HPDE6-E6E7 (cell line): Measurements from ENCODE around the gene AFF1.
"Not testable (repeated sequence)": the region's sequence is repeated elsewhere in the genome, so short reads cannot be mapped to it uniquely, and the experiment has no call there.

Source experiments
- DNase-seq: peaks from one replicate; pipeline ENCODE4 v3.0.0; 2011; ENCODE audit warnings: missing footprints; ENCODE audit errors: extremely low spot score

AFF1 gene

GRCh38 chr4:87037171-87037570, 102.4 kb downstream of the AFF1 start:
- not testable (repeated sequence) for DNase-seq

- no peak for DNase-seq
These were observed 103.0 kb downstream of the AFF1 start for GRCh38 chr4:87037671-87038334.

DNA sequence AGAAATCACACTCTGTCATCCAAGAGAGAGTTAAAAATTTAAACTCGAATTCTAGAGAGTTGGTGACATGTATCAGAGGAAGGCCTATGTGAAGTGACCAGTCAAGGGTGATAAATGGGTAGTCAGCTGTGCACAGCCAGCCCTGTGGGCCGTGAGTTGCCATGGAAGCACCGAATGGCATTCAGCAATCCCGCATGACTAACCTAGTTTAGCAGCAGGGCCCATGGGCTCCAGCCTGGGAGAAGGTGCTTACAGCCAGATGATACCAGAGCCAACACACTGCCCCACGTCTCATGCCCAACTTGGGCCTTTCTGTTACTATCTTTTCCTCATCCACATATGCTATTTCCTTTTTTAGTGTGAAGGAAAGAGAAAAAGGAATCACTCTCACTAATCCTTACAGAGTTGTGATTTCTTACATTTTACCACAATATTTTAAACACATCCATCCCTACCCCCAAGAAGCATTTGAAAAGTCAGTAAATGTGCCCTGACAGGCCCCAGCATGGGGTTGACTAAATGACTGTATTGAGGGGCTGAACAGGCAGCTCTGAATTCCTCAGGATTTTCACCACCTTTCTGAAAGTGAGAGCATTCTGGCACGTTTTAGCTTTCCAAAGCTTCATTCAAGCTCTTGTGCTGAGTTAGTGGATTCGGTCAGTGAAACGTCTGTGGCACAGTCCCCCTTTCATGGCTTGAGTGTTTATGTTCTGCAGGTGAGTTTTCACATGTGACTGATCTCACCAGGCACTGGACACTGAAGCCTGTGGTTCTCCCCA, 104.2 kb downstream of the AFF1 start:
- peak; percentile 75 for DNase-seq

GRCh38 chr4:87041141-87041540, 106.3 kb downstream of the AFF1 start:
- DNase-seq, result no peak

GRCh38 chr4:87042221-87042620, 107.4 kb downstream of the AFF1 start:
- no peak for DNase-seq

DNA sequence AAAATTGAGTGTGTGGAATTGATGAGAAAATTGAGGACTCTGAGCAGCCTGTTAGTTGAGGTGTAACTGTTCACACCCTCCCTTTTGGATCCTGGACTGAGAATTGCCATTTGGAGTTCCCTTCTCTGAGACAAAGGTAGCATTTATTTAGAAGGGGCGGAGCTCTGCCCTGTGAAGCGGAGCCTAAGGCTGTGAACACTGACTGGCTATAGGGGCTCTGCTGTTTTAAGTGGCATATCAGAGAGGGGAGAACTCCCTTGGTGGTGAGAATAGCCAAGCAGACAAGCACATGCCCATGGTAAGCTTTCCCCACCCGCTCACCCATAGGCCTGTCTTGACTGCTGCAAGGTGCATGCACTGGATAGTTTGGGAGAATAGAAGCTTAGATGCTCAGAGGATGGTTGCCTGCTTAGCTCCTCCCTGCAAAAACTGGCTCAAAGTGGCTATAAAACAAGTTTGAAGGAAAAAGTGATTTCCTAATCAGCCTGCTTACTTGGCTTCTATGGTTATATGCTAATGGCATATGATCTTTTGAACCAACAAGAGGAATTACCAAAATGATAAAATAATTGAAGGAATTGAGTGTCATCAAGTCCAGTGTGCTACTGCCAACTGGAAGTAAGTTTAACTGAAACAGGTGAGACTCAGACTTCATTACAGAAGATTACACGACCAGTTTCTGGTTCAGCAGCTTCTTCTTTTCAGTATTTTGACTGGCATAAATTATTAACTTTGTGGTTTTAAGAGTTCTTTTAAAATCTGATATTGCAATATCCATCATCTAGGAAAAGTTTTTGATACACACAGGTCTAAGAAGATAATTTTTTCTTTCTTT, 108.4 kb downstream of the AFF1 start:
- DNase-seq, result no peak

DNA sequence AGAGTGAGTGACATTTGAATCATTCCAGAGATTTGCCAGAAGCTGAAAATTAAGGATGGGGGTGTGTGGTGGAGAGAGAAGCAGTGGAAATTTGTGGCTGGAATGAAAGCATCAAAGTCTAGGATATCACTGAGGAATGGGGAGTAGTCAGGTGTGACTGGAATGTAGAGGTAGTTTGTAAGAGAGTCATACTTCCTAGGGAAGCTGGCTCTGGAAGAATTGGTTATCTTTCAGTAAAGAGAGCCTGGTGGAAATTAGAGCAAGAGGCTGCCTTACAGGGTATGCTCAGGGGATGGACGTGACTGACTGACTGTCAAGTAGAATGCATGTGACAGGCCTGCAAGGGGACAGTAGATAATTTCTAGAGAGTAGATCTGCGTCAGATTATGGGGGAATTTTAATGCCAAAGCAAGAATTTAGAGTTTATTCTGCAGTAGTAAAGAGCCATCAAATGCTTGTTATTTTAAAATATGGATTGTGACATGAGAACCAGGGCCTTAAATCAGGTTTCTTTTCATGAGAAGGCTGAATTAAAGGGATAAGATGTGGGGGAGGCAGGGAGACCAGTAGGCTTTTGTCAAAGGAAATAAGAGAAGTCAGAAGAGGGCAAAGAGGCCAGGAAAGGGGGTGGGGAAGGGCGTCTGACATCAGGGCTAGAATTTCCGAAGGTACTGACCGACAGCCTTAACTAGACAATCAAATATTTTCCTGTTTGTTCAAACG, 109.9 kb downstream of the AFF1 start:
- DNase-seq, result no peak

DNA sequence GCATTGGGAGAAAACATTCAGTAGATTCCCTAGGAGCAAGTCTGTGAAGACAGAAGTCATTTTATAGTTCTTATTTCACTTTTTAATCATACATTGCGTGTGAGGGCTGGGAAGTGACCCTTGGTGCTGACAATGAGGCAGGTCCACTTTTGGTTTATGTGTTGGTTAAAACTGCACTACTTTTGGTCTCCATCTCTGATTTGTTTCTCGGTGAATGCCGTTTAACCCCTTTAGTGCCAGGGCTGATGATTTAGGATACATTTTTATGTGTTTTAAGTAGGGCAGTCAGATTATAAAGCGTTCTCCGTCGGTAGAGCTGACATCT, 110.4 kb downstream of the AFF1 start:
- DNase-seq, result no peak

- DNase-seq, result no peak
These were observed 110.8 kb downstream of the AFF1 start for GRCh38 chr4:87045659-87046058.

- DNase-seq, result no peak
These were observed 111.3 kb downstream of the AFF1 start for GRCh38 chr4:87046121-87046551.

GRCh38 chr4:87047281-87047798, 112.5 kb downstream of the AFF1 start:
- no peak for DNase-seq

DNA sequence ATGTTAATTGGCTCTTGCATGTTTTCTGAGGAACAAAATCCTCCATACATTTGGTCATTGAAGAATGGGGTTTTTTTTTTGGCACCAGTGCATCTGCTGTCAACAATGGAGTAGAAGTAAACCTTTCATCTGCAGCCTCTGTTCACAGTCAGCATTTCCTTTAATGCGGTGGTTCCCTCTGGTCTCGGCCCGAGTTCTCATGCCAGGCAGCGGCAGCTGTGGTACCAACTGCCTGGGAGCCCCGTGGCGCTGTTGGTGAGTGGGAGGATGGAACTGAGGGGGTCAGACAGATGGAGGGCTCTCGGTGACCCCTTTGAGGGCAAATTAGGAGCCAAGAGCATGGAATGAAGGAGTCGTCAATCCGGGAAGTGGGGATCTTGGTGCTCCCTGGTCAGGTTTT, 114.7 kb downstream of the AFF1 start:
- DNase-seq, result no peak

GRCh38 chr4:87050596-87050995, 115.8 kb downstream of the AFF1 start:
- DNase-seq, result no peak

DNA sequence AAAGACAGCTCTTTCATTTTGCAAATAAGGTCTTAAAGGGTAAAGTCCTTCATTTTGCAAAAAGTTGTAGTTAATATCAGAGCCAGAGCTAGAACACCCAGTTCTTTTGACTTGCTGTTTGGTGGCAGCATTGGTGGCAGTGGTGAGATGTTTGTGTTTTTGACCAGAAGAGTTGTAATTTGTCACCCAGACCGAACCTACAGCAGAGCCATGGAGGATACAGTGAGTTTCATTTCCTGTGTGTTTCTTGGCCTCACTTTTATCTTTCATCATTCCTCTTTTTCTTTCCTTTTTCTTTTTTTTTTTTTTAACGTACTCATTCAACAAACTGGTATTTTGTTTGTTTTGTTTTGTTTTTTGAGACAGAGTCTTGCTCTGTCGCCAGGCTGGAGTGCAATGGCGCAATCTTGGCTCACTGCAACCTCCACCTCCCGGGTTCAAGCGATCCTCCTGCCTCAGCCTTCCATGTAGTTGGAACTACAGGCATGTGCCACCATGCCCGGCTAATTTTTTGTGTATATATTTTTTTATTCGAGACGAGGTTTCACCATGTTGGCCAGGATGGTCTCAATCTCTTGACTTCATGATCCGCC, 116.4 kb downstream of the AFF1 start:
- no peak for DNase-seq

DNA sequence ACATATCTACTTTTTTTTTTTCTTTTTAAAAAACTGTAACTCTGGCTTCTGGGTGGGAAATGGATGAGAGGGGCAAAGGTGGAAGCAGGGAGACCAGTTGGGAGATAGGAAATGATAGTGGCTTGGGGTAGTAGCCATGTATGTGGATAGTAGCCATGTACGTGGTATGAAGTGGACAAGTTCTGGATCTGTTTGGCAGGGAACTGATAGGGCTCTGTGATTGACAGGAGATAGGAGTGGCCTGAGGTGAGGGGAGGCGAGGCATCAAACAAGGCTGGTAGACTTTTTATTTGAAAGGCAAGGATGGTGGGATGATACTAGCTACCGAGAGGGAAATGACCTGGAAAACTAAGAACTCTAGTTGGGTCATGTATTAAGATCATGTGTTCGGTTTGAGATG, 117.8 kb downstream of the AFF1 start:
- no peak for DNase-seq

DNA sequence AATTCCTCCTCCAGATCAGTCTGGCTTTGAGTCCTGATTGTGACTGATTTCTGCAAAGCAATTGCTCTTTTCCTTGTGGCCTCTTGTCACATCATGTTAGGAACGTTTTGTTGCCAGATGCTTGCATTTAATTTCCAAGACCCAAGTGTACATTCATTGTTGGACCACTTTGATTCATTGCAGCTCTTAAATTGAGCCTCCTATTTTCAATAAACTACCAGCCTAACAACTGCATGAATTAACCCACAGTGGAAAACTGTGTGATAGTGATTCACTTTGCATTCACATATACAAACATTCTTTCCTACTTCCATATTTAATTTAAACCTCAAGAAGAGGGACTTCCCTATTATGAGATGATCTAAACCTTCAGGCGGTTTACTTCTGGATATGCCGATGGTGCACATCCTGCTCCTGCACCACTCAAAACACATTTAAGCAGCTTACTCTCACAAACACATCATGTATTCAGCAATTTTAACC, 118.4 kb downstream of the AFF1 start:
- DNase-seq, result no peak

DNA sequence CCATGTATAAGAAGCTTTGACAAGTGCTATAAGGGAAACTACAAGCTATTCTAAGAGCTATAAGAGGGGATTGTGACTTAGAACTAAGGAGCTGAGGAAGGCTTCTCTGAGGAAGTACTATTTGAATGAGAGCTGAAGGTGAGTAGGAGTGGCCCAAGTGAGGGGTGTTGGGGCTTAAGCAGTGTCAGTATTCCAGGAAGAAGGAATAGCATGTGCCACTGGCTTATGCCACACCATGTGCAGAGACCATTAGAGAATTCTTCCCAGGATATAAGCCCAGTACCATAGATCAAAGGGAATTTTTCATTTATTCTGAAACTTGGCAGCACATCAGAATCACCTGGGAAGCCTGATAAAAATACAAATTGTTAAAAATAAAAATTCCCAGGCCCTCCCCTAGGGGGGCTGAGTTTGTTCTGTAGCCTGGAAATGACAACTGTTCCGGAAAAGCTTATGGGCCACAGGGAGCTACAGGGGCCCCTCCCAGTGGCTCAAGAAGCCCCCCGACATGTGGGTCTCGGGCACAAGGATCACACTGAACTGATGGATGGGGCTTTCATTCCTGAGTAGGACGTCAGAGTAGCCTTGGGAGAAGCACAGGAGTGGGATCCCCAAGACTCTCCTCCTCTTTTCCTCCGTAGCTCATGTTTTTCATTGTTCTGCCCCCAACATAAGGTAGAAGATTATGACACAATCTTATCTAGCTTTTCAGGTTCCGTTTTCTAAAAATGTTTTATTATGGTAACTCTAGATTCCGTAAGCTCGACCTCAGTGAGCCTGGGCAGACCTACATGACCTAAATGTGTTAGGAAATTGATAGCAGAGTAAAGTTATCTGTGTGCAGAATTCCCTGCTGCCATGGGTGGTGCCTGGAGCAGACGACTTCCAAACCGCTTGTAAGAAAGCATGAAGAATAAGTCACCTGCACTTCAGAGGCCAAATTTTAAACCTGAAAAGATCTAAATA, 119.3 kb downstream of the AFF1 start:
- no peak for DNase-seq

DNA sequence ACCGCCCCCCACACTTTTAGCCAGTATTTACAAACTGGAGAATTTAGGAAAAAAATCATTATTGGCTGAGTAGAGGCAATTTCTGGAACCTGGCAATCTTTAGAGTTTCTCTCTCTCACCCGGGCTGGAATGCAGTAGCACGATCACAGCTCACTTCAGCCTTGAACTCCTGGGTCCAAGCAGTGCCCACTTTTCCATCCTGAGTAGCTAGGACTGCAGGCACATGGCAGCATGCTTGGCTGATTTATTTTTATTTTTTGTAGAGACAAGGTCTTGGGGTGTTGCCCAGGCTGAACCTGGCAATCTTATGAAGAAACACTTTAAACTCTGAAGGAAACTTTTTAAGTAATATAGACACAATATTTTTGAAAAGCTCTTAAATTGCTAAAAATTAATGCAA, 120.1 kb downstream of the AFF1 start:
- no peak for DNase-seq

DNA sequence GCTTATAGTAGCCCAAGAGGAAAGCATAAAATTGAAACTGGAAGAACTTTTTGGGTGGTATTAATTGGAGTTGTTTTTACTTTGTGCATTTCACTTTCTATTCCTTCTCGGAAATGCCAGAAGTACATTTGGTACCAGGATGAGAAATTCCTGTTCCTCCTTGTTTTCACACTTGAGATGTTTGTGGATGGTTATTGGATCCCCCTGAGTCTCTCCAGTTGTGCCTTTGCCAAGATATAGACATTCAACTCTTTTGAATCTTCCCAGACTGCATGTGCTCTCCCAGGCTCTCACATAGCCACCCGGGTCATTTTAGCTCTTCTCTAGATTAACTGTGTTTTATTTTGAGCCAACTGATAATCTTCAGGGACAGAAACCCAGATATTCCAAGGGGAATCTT, 120.5 kb downstream of the AFF1 start:
- no peak for DNase-seq

- DNase-seq, result no peak
These were observed 122.1 kb downstream of the AFF1 start for GRCh38 chr4:87056881-87057280.
